Caco-2 (cell line): ENCODE measurements around the gene LRRC15. TPM values are rescaled to one million over a fixed set of nuclear protein-coding genes. Genes with fewer than 3 reads are reported as not detected.
A peak's percentile ranks its signal among the peaks of the same experiment; 100 is the strongest.

ENCODE experiments used
- BruUV-seq: library from RNA; stranded (reverse); fragments of 400-500 nt; replicated peaks from 2 replicates; lab custom pipeline; 2021; lab: Mats Ljungman, UMichigan
- CTCF ChIA-PET: fragments of 300-600 bp; sonication (Branson Sonifier 250); formaldehyde crosslinking; loops from one replicate; lab custom pipeline; 2022; ENCODE audit warnings: antibody characterized with exemption; lab: Charles Lee
- POLR2A ChIA-PET: fragments of 300-600 bp; sonication (Branson Sonifier 250); formaldehyde crosslinking; loops from one replicate; lab custom pipeline; 2022; ENCODE audit warnings: antibody characterized with exemption; lab: Charles Lee
- DNase-seq, 2 experiments: peaks; one replicate each; pipeline versions ENCODE4 v3.0.0 to v3.0.0-alpha.2; 2020 to 2022
- H3K27me3 ChIP-seq: replicated peaks from 2 replicates; pipeline ENCODE4 v1.6.0; 2011; ENCODE audit warnings: low read length; ENCODE audit not compliant: control insufficient read depth, insufficient read depth
- H3K36me3 ChIP-seq: 2 replicates; pipeline ENCODE4 v1.5.1; 2011; ENCODE audit warnings: low read length; ENCODE audit not compliant: control insufficient read depth, insufficient read depth
- H3K4me1 ChIP-seq: fragments of 250-450 bp; sonication (Bioruptor Pico); 2 replicates; pipeline ENCODE4 v1.5.1; 2020; ENCODE audit warnings: mild to moderate bottlenecking
- H3K4me3 ChIP-seq: 2 replicates; pipeline ENCODE4 v1.5.1; 2011; ENCODE audit warnings: low read depth, mild to moderate bottlenecking, control low read depth, low read length
- H3K9me3 ChIP-seq: fragments of 250-450 bp; sonication (Bioruptor Pico); 2 replicates; pipeline ENCODE4 v1.5.1; 2020; ENCODE audit warnings: mild to moderate bottlenecking, moderate library complexity
- H3K27ac Mint-ChIP-seq: one replicate; pipeline ENCODE4 v1.8.0; 2022; ENCODE audit warnings: mixed read lengths; ENCODE audit not compliant: unreplicated experiment
- H3K27me3 Mint-ChIP-seq: one replicate; pipeline ENCODE4 v1.8.0; 2022; ENCODE audit warnings: mixed read lengths; ENCODE audit not compliant: insufficient read depth, unreplicated experiment
- H3K36me3 Mint-ChIP-seq: one replicate; pipeline ENCODE4 v1.8.0; 2022; ENCODE audit warnings: mild to moderate bottlenecking, mixed read lengths; ENCODE audit not compliant: insufficient read depth, unreplicated experiment
- H3K4me1 Mint-ChIP-seq: one replicate; pipeline ENCODE4 v1.8.0; 2022; ENCODE audit warnings: low read depth, mixed read lengths; ENCODE audit not compliant: unreplicated experiment
- H3K4me3 Mint-ChIP-seq: one replicate; pipeline ENCODE4 v1.8.0; 2022; ENCODE audit warnings: mild to moderate bottlenecking, moderate library complexity, mixed read lengths; ENCODE audit not compliant: unreplicated experiment
- H3K9me3 Mint-ChIP-seq: one replicate; pipeline ENCODE4 v1.8.0; 2022; ENCODE audit warnings: mixed read lengths; ENCODE audit not compliant: unreplicated experiment
- intact Hi-C: fragments of 100-400 bp; cut with micrococcal nuclease; formaldehyde crosslinking; loops from one replicate; pipeline ENCODE4 v1.10.0; 2022; ENCODE audit not compliant: unreplicated experiment
- total RNA-seq: library from RNA; stranded (reverse); gene quantifications from 2 replicates; pipeline ENCODE4 v1.2.3, GENCODE V29; 2022
- TF ChIP-seq, protein P1 (sequence below), 2 experiments: fragments of 200-600 bp in 1 of 2; IDR thresholded peaks; 1 replicate in 1 of 2; 2 replicates in 1 of 2; pipeline versions ENCODE4 v1.5.1 to v1.8.0; 2011 to 2022; ENCODE audit warnings: antibody characterized with exemption in 1 of 2, control low read depth in 1 of 2, inconsistent platforms in 1 of 2, low read depth in 1 of 2, low read length in 1 of 2, mild to moderate bottlenecking in 1 of 2, moderate library complexity in 1 of 2; ENCODE audit not compliant: insufficient read depth in 1 of 2, severe bottlenecking in 1 of 2, unreplicated experiment in 1 of 2

The LRRC15 gene
- total RNA-seq, 1 experiment from 2014 or later, result 0.09 TPM

- Mint-ChIP-seq H3K36me3 (peaks cover 3% of the 10 kb centered on the region), H3K27ac (no peak overlapping the region), H3K4me3 (no peak overlapping the region), H3K4me1 (peaks cover 17% of the 10 kb centered on the region), H3K27me3 (no peaks in the 10 kb centered on the region), H3K9me3 (no peaks in the 10 kb centered on the region)
- BruUV-seq, result no TSS peak
- Histone ChIP-seq H3K4me1 (peaks cover 29% of the 10 kb centered on the region), H3K4me3 (no peak overlapping the region), H3K9me3 (0 out of 2 replicates have a peak, but pooled peaks cover 6% of the 10 kb centered on the region), H3K27me3 (no peaks in the 10 kb centered on the region), H3K36me3 (no peaks in the 10 kb centered on the region)
- ChIA-PET POLR2A (no interaction called here), CTCF (no interaction called here)
- DNase-seq, result no peak
- intact Hi-C loops, result no loop called here
- TF ChIP-seq, protein P1, sequence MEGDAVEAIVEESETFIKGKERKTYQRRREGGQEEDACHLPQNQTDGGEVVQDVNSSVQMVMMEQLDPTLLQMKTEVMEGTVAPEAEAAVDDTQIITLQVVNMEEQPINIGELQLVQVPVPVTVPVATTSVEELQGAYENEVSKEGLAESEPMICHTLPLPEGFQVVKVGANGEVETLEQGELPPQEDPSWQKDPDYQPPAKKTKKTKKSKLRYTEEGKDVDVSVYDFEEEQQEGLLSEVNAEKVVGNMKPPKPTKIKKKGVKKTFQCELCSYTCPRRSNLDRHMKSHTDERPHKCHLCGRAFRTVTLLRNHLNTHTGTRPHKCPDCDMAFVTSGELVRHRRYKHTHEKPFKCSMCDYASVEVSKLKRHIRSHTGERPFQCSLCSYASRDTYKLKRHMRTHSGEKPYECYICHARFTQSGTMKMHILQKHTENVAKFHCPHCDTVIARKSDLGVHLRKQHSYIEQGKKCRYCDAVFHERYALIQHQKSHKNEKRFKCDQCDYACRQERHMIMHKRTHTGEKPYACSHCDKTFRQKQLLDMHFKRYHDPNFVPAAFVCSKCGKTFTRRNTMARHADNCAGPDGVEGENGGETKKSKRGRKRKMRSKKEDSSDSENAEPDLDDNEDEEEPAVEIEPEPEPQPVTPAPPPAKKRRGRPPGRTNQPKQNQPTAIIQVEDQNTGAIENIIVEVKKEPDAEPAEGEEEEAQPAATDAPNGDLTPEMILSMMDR (IDR thresholded peaks at IDR 0.05; ENCODE audit: insufficient read depth in 1 of 2, low read depth in 1 of 2, low read length in 1 of 2, severe bottlenecking in 1 of 2, unreplicated experiment in 1 of 2), result no peak
These were observed 41.4 kb downstream of the LRRC15 start for GRCh38 chr3:194328053-194328657.

GRCh38 chr3:194327218-194328052 lies 42.1 kb downstream of the LRRC15 start:
- H3K4me3 Mint-ChIP-seq, result no peak overlapping the region
- Histone ChIP-seq H3K27me3 (no peaks in the 10 kb centered on the region), H3K36me3 (no peaks in the 10 kb centered on the region), H3K4me3 (no peak overlapping the region), H3K4me1 (peaks cover 30% of the 10 kb centered on the region), H3K9me3 (0 out of 2 replicates have a peak, but pooled peaks cover 6% of the 10 kb centered on the region)
- TF ChIP-seq, protein P1 (IDR thresholded peaks at IDR 0.05; ENCODE audit: insufficient read depth in 1 of 2, low read depth in 1 of 2, low read length in 1 of 2, severe bottlenecking in 1 of 2, unreplicated experiment in 1 of 2), result no peak
- intact Hi-C loops, result no loop called here
- no peaks in the 10 kb centered on the region for H3K36me3 Mint-ChIP-seq
- no peaks in the 10 kb centered on the region for H3K27me3 Mint-ChIP-seq
- no peak overlapping the region for H3K27ac Mint-ChIP-seq
- H3K9me3 Mint-ChIP-seq, result no peaks in the 10 kb centered on the region
- CTCF ChIA-PET, result no interaction called here
- H3K4me1 Mint-ChIP-seq, result peaks cover 17% of the 10 kb centered on the region
- POLR2A ChIA-PET, result no interaction called here
- no peak for DNase-seq
- BruUV-seq, result no TSS peak

DNA sequence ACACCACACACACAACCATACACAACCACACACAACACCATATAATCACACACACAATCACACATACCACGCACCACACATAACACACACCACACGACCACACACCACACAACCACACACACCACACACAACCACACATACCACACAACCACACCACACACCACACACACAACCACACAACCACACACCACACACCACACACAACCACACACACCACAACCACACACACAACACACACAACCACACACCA lies 42.6 kb downstream of the LRRC15 start:
- no peaks in the 10 kb centered on the region for H3K27me3 Mint-ChIP-seq
- intact Hi-C loops, result no loop called here
- CTCF ChIA-PET, result no interaction called here

More for the DNA sequence above, 42.6 kb downstream of the LRRC15 start:
- POLR2A ChIA-PET, result no interaction called here
- Histone ChIP-seq H3K4me3 (no peak overlapping the region), H3K4me1 (peaks cover 30% of the 10 kb centered on the region), H3K27me3 (no peaks in the 10 kb centered on the region), H3K9me3 (0 out of 2 replicates have a peak, but pooled peaks cover 6% of the 10 kb centered on the region), H3K36me3 (no peaks in the 10 kb centered on the region)
- Mint-ChIP-seq H3K4me3 (no peak overlapping the region), H3K27ac (no peak overlapping the region), H3K4me1 (peaks cover 20% of the 10 kb centered on the region), H3K36me3 (peaks cover 5% of the 10 kb centered on the region), H3K9me3 (no peaks in the 10 kb centered on the region)
- peak in 1 of 2 experiments; percentile 35 for DNase-seq
- no TSS peak for BruUV-seq
- TF ChIP-seq, protein P1 (IDR thresholded peaks at IDR 0.05; ENCODE audit: insufficient read depth in 1 of 2, low read depth in 1 of 2, low read length in 1 of 2, severe bottlenecking in 1 of 2, unreplicated experiment in 1 of 2), result no peak
